Measurements from ENCODE around the gene DTWD1.

GRCh38 chr15:49606594-49606993, 14.3 kb upstream of the DTWD1 start:
- no peak for TF ChIP-seq CTCF (IDR thresholded peaks at IDR 0.05)
- TF ChIP-seq POLR2A (IDR thresholded peaks at IDR 0.05): no peak

All from thyroid gland (tissue), 4 donors.